ENCODE results near the gene RHBDD1.
A peak's percentile ranks its signal among the peaks of the same experiment; 100 is the strongest.

RHBDD1 gene

DNA sequence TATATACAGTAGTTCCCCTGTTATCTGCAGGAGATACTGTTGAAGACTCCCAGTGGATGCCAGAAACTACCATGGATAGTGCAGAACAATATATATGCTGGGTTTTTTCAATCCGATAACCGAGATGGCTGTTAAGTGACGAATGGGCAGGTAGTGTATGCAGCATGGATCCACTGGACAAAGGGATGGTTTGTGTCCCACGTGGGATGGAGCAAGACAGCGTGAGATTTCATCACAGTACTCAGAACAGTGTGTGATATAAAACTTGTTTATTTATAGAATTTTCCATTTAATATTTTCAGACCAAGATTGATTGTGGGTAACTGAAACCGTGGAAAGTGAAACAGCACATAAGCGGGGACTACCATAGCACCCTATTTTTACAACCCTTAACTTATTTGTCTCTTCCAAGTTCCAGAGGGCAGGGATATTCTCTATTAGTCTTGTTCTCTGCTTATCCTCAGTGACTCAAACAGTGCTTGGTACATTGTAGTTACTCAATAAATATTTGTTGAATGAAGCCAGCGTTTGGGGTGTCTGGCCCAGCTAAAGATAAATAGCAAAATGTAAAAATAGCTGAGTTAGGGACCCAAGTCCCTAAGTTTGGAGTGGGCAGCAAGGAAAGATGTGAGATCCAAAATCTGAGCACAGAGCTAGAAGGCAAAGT is 50.0 kb downstream of the RHBDD1 start:
- no peak for DNase-seq (ENCODE audit: low read depth in 2 of 2)

DNA sequence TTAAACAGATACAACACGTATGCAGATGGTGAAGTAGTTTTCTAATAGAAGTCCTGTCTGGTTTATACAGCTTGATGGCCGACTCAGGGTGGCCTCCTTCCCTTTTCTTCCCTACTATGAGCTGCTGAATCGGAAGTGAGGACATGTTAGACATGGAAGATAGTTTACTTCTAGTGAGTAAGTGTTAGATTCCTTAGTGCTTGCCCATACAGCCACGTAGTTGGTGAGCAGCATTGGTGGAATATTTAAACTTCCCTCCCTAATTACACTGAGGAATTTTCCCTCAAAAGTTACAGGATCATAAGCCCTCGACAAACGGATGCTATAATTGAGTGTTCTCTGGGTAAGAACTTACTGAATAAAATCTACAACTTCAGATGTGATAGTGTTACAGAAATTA is 52.1 kb downstream of the RHBDD1 start:
- no peak for DNase-seq (ENCODE audit: low read depth in 2 of 2)

DNA sequence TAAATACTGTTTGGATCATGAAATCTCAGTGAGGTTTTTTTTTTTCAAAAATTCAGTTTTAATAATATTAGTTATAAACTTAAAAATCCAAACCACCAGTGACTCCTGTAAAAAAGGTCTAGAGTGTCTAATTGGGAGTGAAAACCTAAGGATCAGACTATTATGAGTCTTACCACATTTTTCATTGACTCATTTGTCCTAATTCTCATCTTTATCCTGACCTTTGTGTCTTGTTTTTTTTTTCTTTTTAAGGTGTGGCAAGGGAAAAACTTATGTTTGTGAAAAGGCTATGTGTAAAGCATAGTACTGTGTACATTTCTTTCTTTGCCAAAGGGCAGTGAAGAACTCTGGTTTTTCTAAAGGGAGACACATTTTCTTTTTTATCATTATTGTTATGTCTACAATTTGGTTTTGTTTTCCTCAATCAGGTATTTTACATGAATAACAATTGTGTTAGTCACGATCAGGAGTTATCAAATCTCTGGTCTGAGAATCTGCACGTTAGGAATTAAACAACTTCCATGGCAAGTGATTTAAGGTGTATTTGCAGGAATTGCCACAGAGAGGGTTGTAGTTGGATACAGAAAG is 52.6 kb downstream of the RHBDD1 start:
- DNase-seq (ENCODE audit: low read depth in 2 of 2): no peak

DNA sequence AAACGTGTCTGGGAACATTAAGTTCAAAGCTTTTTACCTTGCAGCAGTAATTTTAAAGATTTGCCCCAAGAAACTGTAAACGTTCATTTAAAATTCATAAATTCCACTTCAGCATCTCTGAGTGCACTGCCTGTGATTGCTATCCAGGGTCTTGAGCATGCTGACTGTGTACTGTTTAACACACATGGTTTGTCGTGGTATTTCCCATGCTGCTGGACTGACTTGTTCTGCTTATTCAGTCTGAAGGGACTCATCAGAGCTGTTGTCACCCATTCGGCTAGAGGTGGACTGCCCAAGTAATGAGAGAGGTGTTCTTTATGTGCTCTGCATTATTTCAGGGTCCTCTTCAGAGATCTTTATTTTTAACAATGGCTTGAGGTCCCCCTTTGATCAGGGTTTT is 53.1 kb downstream of the RHBDD1 start:
- no peak for DNase-seq (ENCODE audit: low read depth in 2 of 2)

DNA sequence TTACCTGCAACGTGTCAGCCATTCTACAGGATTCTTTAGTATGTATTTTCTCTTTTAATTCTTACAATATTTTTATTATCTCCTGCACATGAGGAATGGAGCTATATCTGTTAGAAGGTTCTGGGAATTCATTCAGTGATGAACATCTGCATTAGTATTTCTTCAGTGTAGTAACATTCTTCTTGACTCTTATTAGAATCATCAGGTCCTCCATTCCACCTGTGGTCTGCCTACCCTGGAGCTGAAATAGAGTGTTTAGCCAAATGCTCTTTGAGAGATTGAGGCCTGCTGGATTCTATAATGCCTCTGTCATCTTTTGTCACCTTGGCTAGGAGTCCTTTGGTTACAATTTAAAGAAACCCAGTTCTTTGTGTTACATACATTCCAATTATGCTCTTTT is 54.4 kb downstream of the RHBDD1 start:
- no peak for DNase-seq (ENCODE audit: low read depth in 2 of 2)

DNA sequence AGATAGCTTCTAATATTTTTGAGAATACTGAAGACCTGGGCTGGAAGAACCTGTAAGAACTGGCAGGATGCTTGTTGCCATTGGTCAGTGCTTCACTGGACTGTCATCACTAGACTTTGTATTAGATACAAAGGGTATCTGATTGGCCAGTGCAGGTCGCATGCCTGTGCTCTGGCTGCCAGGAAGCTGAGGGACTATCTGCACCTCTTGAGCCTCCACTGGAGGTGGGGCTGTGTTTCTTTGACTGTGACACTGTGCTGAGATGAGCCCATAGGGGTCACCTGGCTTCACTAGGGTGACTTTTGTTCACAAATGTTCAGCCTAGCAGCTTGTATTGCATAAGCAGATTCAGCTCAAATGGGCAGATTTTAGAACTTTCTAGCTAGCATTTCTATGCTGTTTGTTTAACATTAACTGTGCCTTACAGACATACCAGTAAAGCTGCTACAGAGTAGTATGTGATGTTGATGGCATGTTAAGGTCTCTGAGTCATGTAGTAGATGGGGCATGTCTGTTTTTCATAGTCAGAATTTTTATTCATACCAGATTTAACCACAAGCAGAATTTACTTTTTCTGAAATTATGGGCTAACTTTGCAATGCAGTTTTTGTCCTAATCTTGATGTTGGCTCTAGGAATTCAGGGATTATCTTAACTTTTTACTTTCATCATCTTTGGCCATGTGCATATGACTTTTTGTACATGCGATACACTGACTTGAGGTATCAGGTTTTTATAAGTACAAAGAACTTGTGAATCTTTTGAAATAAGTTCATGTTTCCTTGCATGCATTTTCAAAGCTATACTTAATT is 56.1 kb downstream of the RHBDD1 start:
- DNase-seq (ENCODE audit: low read depth in 2 of 2): no peak

DNA sequence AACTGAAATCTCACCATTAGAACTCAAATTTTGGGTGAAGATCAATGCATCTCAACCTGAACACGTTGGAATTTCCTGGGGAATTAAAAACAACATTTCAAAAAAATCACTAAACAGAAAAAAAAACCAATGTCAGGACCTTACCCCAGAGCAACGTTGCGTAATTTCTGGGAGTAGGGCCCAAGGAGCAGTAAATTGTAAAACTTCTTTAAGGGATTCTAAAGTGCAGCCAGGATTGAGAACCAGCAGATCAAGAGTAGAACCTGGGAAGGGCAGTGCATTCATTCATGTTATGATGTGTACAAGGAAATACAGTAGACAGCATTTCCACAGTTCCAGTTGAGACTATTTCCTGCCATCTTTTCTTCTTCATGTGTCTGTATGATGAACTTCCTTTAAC is 56.9 kb downstream of the RHBDD1 start:
- DNase-seq (ENCODE audit: low read depth in 2 of 2): no peak

DNA sequence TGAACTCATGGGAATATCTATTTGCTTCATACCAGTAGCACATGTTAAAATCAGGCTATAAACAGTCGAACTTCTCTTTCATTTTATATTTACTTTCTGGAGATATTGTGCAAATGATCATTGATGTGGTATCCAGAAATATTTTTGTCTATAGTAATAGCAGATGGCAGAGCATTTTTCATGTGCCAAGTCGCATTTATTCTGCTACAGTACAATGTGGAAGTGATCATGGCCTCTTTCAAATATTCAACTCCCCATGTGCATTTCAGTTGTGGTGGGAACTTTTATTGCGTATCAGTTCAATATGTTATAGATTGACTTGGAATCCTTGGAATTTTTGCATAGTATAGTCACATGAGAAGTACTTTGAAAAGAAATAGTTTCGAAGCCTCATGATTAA is 57.4 kb downstream of the RHBDD1 start:
- DNase-seq (ENCODE audit: low read depth in 2 of 2): no peak

DNA sequence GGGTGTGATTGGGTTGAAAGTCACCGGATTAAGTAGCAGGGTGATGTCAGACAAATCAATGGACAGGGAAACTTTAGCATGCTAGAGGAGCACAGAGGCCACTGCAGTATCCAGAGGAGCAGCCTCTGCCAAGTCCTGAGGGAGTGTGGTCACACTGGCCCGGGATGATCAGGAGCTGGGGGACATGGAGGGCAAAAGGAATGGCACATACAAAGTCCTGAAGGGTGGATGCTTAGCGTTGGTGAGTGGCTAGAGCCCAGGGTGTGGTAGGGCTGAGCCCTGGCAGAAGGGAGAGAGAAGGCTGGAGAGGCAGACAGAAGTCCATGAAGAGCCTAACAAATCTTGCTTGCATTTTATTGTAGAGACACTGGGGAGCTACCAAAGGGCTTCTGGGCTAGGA is 58.9 kb downstream of the RHBDD1 start:
- no peak for DNase-seq (ENCODE audit: low read depth in 2 of 2)

DNA sequence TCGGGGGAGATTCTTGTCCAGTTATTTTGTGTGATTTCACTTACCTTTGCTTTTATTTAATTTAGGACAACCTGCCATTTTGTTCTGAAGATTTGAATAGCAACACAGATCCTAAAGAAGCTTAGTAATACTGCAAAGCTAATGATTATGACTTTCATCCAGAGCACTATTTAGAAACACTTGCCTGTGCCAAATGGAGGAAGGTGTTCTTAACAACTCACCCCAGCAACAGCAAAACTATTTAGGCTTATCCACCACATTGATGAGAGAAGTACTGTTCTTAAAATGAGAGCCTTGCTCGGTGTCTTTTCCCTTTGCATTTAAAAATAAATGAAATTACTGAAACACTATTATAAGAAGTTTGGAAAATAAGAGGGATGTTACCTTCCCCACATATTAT is 59.7 kb downstream of the RHBDD1 start:
- no peak for DNase-seq (ENCODE audit: low read depth in 2 of 2)

DNA sequence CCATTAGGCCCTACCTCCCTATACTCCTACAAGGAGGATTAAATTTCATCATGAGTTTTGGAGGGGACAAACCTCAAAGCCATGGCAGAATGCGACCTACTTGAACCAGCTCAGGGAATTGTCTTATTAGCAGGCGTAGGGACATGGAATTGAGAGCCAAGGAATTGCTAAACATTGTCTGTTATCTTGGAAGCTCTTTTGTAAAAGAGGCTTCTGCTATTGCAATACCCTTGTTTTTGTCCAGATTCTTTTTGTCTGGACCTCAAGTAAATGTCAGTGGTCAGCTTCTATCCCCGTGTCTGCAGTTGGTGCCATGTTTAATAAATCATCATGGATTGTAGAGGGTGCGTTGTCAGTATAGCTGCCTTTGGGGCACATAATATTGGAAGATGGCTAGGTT is 62.3 kb downstream of the RHBDD1 start:
- no peak for DNase-seq (ENCODE audit: low read depth in 2 of 2)

DNA sequence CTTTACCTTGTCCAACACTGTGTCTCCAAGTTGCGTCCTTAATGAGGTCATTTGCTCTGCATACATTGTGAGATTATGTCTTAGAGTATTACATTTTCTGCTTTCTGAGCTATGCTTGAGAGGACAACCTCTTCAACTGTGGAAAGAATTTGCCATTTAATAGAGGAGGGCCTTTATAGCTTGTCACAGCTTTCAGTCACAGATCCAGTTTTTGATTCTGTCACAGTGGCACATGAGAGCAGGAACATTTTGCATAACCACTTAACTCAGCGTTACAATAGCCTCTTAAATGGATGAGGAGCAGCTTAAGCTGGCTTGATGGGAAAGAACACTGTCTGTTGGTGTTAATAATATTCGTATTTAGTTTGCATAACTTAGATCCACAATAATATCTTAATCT is 63.0 kb downstream of the RHBDD1 start:
- DNase-seq (ENCODE audit: low read depth in 2 of 2): no peak

DNA sequence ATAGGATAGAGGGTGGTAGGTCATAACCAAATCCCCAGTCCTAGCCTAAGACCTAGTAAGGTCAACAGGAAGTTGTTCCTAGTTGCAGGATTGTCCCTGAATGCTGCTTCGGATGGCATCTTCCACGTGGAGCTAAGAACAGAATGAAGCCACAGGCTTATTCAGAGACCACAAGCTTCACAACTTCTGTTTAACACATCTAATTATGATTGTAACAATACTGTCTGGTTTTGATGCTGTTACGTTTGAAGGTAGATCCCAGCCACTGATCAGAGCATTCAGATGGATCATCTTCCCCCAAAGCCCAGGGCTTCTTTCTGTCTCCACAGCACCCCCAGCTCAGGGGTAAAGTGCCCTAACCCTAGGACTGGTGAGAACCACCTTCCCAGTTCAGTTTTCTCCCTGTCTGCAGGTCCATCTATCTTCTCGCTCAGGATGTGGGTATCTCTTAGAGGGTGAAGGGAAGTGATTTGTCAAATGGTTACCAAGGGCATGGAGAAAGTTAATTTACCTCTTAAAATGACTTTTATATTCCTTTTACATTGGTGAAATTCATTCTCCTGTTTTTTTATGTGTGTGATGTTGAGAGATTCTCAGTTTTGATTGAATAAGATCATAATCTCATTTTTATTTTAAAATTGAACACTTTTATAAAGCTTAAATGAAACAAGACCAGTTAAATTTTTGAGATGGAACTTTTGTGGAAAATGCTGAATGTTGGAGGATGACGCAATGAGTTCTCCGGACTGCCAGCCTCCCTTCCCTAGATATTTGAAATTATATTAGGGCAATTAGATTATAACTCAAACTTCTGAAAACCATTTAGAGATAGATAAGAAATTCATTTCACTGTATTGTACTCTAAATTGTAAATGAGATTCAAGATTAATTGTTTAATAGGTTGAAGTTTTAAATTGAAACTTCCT is 66.5 kb downstream of the RHBDD1 start:
- DNase-seq (ENCODE audit: low read depth in 2 of 2): no peak

DNA sequence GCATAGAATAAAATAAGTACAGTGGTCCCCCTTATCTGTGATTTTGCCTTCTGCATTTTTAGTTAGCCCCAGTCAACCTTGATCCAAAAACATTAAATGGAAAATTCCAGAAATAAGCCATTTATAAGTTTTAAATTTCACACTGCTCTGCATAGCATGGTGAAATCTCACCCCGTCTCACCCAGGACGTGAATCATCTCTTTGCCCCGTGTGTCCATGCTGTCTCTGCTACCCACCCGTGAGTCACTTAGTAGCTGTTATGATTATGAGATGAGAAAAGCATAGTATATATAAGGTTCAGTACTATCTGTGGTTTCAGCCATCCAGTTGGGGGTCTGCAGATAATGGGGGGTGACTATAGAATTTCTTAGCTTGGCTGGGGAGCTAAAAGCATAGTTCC is 67.3 kb downstream of the RHBDD1 start:
- peak in 1 of 2 donors; percentile 33 for DNase-seq (ENCODE audit: low read depth in 2 of 2)

DNA sequence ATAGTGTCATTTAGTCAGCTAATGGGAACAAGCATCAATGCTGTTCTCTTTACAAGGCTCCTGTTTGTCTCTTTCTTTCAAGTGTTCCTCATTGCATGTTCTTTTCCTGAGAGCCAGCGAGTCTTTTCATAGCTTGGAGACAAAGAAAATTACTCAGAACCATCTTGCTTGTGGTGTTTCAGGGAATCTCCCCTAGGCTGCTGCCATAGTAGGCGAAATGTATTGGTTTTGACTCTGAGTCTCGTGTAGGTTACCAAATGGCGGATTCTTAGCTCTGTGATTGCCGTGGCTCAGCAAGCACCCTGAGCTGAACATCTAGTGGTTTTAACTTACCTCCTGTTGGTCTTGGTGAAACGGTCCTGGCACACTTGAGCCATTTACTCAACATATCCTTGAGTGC is 68.7 kb downstream of the RHBDD1 start:
- DNase-seq (ENCODE audit: low read depth in 2 of 2): peak in 1 of 2 donors; percentile 16

DNA sequence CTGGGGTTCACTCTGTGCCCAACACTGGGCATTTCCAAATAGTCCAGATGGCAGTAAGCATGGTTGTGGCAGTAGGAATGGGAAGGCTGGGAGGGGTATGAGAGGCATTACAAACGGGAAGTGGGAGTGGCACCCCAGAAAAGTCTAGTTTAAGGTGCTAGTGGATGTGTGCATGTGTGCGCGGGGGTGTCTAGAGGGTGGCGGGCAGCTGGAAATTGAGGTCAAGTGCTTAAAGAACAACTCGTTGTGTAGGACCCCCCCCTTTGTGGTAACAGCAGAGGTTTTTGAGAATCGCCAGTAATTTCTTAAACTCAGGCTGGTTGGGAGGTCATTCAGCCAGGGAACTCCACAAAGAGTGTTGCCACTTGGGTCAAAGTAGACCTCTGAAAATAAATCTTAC is 69.9 kb downstream of the RHBDD1 start:
- no peak for DNase-seq (ENCODE audit: low read depth in 2 of 2)

DNA sequence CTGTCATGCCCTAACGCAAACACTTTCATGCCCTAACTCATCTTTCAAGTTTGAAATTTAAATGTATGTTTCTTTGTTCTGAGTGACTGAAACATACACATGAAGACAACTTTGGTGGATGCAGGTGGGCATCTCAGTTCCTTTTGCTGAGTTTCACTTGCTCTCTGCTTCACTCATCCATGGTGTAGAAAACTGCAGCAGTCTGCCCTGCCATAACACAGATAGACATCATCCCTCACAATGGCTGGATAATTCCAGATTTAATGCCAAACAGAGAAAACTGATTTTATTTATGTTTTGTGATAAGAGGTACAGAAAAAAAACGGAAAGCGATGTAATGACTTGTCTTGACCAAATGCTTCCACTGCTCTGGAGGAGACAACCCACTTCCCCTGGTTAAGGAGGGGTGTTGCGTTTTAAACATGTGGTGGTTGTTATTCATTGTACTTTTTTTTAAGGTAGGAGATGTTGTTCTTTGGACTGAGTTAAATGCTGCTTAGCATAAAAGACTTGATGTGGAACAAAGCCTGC is 70.4 kb downstream of the RHBDD1 start:
- no peak for DNase-seq (ENCODE audit: low read depth in 2 of 2)

DNA sequence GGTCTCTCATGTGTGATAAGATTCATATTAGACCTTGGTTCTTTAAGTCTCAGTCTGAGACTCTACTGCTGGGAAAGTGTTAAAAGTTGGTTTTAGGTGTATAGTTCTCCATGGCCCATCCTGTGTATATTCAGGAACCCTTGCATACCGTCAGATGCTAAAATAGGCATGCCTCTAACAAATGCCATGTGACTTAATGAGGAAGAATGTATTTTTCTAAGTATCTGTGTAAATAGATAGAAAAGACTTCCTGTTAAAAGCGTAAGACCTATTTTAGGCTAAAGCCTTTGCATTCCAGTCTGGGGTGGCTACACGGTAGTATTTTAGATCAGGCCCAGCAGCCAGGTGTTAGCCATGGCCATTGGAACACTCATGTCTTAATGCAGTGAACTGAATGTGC is 73.3 kb downstream of the RHBDD1 start:
- no peak for DNase-seq (ENCODE audit: low read depth in 2 of 2)

DNA sequence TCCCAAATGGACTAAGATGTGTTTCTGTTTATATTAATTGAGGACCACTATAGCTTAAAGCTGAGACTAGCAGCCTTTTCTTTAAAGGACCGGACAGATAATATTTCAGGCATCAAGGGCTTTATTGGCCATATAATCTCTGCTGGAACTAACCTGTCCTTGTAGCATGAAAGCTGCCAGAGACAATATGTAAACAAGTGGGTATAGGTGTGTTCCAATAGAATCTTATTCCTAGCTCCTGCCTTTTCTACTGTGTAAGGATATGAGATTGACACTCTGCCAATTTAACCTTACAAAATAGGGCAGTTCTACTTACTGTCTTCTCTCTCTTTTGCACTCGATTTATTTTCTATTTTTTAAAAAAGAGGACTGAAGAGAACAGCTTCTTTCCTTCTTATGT is 74.0 kb downstream of the RHBDD1 start:
- DNase-seq (ENCODE audit: low read depth in 2 of 2): no peak

DNA sequence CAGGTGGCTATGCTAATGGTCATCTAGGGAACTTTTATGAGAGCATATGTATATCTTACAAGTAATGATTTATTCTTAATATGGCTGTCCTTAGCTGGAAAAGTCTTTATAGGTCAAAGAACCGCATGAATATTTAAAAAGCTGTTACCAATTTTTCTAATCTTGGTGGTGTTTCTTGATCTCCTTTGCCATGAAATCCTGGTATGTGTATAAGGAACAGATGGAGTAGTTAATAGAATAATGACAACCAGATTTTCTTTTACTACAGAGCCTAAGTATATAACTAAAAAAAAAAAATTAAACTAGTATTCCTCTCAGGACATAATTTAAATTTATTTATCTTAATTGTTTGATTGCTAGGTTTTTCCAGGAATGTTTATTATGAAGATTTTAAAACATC is 74.5 kb downstream of the RHBDD1 start:
- no peak for DNase-seq (ENCODE audit: low read depth in 2 of 2)

DNA sequence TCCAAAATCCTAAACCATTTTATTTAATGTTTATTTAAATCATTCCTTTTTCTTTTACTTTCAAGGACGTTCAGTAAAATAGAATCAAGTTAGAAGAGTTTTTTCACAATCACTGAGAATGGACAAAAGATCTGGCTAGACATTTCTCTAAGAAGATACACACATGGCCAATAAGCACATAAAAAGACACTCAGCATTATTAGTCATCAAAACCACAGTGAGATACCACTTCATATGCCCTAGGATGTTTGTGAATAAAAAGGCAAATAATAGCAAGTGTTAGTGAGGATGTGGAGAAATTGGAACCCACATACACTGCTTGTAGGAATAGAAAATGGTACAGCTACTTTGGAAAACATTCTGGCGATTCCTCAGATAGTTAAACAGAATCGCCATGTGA is 76.1 kb downstream of the RHBDD1 start:
- no peak for DNase-seq (ENCODE audit: low read depth in 2 of 2)

DNA sequence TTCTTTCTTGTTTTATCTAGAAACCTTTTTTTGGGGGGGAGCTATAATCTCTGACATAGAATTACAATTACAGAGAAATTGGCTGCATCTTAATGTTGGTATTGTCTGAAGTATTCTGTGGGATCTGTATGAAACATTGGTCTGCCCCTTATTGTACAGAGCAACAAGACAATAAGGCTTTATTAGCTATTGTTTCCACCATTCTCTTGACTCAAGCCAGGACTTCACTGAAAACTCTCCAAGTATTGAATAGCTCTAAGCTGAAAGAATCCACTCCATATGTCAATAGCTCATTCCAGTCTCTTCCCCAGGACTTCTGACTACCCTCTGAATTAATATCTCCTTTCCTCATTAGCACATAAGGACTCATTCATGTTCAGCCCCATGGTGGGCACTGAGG is 77.8 kb downstream of the RHBDD1 start:
- no peak for DNase-seq (ENCODE audit: low read depth in 2 of 2)

All from stimulated activated CD4-positive, alpha-beta T cell treated with anti-CD3 and anti-CD28 coated beads, Interleukin-15, amount 100 ng/mL, for 48 hours (primary cell).